NCI-H1092 treated with DMSO at 0.1 percent for 48 hours (cell line): ENCODE data around the gene MRPL24.
A peak's percentile ranks its signal among the peaks of the same experiment; 100 is the strongest.
"Not testable (repeated sequence)": the region's sequence is repeated elsewhere in the genome, so short reads cannot be mapped to it uniquely, and the experiment has no call there.

ENCODE experiments used
- DNase-seq: peaks from one replicate; lab custom pipeline; 2025; lab: John Stamatoyannopoulos, UW

The MRPL24 gene

DNA sequence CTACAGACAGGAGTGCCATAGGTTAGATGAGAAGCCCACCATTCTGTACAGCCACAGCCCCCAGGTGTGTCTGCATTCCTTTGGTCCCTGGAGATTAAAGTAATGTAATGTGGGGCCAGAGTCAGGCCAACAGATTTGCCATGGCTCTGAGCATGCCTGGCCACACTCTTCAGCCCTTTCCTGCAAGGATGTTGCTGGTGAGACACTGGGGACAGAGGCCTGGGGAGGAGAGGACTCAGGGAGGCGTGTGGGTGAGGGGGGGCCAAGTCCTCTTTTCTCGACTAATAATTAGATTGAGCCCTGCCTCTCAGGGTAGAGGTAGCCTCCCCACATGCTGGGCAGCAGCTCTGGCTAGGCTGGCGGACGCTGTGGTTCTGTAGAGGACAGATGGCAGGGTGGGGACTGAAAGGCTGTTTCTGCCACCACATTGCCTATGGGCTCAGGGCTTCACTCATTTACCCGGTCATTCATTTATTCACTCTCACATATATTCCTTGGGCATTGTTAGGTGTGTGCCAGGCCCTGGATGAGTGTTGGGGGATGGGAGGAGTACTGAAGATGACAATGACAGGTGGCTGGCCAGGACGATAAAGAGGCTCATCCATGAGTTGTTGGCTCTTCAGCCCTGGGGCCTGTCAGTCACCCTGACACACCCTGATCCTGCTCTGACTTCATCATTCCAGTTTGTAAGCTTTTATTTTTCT, 19.4 kb upstream of the MRPL24 start:
- no peak for DNase-seq

- DNase-seq, result not testable (repeated sequence)
Measured at GRCh38 chr1:156757572-156758253, 16.8 kb upstream of the MRPL24 start.

DNA sequence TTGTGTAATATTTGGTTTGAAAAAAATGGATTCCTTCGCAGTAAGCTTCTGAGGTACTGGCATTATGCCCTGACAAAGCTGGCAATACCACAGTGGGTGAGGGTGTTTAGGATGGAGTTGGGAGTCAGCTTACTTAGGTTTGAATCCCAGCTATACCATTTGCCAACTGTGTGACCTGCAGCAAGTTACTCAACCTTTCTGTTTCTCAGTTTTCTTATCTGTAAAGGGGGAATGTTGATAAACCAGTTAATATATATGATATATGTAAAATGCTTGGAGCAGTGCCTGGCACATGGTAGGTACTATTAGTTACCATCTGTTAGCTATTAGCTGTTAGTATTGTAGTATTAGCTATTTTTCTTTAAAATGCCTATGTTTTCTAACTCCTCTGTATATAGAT, 15.5 kb upstream of the MRPL24 start:
- no peak for DNase-seq

DNA sequence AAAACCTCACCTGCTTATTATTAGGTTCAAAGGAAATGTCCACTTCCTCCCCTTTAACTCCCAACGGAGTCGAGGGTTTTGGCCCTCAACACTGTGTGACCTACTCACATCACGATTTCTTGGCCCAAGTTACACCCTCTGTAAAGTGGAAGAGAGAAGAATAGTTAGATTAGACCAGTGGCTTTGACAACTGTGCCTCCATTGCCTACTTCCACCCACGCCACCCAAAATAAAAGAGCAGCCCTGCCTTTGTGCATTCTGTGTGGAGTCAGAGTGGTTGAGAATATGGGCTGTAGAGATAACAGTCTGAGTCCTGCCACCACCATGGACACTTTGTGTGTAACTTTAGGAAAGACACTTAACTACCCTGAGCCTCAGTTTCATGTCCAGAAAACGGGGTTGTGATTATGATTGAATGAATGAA, 14.7 kb upstream of the MRPL24 start:
- no peak for DNase-seq

DNA sequence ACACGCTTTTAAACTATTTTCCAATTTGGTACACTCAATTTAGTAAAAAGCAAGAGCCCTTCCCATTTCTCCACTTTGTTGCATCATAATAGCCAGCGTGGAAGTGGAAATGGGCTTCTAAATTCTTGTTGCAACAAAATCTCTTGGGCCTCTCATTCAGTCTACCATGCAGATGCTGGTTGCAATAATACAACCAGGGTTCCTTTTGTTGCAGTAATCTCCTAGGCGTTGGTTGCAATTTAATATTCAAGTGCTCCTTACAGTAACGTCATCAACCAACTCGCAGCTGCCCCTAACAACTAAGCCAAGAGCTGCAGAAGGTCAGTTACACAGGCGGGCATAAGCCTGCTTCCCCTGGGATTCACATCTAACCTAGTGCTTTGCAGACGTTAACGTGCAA, 13.3 kb upstream of the MRPL24 start:
- no peak for DNase-seq

DNA sequence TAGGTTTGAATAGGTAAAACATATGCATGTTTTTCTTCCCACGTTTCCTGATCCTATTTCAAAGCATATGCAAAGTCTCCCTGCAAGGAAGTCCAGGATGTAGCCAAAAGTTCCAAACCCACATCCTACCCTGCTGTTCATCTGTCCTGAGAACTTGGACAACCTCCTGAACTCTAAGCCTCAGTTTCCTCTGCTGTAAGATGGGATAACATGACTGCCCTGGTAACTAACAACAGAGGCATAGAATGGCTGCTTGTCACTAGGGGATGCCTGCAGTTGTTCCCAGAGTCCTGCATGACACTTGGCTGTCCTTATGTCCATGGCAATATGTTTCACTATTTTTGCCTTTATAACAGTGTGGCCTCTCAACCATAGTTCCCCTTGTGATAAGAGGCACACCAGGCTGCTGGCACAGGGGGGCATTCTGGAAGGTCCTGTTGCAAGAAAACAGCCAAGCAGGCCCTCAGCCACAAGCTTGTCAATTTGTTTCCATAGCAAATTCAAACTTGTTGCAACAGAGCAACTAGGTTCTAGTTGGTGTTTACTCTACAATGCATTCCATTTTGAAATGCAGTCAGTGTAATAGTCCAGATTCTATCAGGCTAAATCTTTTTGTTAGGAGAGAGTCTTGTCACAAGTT, 12.1 kb upstream of the MRPL24 start:
- no peak for DNase-seq

DNA sequence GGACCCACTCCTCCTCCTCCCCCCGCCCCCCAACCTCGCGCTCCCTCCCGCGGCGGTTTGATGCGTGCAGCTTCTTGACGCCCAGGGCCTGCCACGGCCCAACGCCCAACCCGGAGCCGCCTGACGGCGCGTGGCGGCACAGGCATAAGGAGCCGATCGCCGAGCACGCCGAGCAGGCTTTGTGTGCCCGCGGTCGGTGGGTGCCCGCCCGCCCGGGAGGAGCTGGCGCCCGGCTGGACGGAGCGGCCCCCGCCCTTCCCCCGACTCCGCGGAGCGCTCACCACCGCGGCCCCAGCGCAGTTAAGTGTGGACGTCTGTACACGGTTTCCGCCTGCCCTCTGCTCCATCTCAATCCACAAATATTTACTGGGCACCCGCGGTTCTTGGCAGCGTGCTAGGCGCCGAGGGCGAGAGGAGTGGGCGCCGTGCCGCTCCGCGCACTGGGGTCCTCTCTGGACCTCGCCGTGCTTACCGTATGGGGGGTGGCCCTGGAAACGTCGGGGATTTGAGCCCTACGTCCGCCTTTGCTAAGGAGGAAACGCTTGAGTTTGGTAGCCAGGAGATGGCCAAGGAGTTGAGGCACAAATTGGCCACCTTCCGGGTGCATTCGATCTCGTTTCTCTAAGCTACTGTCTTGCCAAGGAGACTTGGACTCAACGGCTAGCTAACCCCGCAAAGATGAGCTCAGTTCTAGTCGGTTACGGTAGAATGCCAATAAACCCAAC, 11.0 kb upstream of the MRPL24 start:
- peak; percentile 94 for DNase-seq

DNA sequence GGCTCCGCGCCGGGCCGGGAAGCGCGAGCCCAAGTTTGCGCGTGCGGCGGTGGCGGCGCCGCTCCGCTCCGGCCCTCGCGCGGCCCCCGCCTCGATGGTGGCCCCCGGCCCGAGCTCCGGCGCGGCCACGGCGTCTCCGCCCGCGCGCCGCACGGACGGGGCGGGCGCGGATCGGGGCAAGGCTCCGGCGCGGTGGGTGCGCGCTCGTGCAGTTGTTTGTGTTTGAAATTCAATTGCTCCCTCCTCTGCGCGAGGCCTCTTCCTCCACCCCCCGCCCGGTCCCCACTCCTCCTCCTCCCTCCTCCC, 10.5 kb upstream of the MRPL24 start, which contains the start of gene HDGF:
Gene HDGF (minus strand): TSS at position 225 of the 306 bp plus-strand sequence. CDS start 246 bp downstream, outside the sequence.
- DNase-seq, result no peak

DNA sequence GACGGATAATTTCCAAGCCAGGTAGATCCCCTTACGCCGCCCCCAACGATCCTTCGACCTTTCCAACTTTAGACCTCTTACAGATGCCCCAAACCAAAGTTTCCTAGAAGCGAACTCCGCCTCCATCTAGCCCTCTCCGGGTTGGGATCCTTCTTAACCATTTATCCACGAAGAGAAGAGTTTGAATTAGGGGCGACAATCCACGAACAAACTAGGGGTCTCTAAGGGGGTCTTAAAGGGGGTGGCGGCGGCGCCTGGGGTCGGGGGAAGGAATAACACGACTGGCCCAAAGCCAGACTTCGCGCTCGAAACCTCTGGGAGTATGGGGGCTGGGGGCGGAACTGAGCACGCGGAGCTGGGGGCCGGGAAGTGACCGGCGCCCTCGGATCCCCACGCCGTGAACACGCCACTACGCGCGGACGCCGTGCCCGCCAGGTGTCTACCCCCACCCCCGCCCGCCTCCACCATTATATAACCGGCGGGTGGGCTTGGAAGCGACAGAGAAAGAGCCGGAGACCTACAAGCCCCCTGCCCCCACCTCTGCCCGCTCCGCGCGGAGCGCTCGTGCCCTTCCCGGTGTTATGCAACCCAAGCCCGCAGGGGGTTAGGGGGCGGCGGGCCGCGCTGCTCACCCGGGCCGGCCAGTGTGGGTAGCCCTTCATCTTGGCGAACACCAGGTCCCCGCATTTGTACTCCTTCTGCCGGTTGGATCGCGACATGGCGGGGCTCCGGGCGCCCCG, 10.0 kb upstream of the MRPL24 start:
- peak; percentile 50 for DNase-seq

DNA sequence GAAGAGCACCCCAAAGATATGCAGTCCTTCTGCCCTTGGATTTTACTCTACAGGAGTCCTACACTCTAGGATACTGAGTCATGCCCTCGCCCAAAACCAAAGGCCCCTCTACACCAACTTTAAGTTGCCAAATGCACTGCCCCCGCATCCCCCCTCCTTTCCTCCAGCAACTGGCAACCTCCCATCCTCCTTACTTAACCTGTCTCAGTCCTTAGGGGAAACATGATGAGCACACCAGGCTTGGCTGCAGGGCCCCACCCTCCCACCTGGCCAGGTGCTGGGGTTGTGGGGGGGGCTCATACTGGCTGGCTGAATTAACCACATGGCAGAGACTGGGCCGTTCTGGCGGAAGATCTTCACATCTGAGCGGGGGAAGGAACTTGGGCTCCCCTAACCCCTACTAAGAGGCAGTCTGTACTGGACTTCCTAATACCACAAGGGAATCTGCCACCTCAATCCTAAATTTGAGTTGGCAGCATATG, 9.3 kb upstream of the MRPL24 start:
- DNase-seq, result no peak

DNA sequence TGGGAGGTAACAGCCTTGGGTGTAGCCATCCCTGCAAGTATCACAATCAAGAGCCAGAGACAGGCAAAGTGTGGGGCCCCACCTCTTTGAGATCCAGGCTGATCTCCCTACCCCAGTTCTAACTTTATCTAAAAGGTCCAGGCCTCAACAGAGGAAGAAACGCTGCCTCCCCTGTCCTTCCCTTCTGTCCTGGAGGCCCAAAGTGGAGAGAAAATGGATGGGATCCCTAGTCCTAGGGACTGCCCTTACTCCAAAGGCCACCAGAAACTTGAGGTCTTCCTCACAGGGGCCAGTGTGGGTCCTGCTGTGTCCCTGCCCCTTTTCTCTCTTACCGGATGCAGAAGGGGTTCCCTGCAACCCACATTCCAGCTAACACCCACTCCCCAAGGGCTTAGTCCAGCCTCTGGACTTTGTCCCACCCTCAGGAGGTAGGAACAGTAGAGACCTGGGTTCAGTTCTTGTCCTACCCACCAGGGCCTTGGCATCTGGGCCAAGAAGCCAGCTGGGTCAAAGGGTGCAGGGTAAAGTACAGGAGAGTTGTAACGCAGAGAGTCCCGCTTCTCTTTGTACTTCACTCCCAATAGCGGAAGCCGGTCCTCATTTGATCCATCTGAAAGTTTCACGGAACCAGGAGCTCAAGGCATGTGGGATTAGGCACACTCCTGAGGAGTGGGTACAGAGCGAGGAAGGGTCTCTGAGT, 8.7 kb upstream of the MRPL24 start:
- no peak for DNase-seq

DNA sequence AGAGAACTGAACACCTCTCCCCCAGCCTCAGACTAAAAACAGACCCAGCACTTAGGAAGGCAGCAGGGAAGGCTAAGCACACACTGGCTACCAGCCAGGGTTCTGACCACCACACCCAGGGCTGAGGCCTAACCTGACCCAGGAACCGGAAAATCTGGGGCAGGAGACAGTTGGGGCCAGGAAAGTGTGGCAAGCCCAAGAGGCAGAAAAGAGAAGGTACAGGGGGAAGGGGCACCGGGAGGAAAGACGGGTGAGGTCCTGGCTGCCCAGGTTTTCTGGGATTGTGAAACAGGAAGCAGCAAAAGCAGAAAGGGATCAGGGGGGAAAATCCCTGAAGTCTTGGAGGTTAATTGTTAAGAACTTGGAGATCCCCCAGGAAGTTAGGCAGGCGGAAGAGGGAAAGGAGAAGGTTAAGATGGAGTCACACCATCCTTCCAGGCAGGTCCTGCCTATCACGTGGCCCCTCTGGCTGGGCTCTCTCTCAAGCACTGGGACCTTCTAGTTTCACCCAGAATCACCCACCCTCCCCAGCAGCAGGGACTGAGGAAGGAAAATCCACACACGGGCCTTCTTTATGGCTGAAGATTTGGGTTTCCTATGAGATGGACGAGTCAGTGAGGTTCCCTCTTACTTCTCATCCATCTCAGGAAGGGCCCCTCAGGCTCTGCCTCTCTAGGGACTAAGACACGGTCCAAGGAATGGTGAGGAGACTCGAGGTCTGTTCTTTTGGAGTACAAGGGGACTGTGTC, 8.0 kb upstream of the MRPL24 start:
- DNase-seq, result no peak

GRCh38 chr1:156747742-156748669, 7.1 kb upstream of the MRPL24 start:
- no peak for DNase-seq

DNA sequence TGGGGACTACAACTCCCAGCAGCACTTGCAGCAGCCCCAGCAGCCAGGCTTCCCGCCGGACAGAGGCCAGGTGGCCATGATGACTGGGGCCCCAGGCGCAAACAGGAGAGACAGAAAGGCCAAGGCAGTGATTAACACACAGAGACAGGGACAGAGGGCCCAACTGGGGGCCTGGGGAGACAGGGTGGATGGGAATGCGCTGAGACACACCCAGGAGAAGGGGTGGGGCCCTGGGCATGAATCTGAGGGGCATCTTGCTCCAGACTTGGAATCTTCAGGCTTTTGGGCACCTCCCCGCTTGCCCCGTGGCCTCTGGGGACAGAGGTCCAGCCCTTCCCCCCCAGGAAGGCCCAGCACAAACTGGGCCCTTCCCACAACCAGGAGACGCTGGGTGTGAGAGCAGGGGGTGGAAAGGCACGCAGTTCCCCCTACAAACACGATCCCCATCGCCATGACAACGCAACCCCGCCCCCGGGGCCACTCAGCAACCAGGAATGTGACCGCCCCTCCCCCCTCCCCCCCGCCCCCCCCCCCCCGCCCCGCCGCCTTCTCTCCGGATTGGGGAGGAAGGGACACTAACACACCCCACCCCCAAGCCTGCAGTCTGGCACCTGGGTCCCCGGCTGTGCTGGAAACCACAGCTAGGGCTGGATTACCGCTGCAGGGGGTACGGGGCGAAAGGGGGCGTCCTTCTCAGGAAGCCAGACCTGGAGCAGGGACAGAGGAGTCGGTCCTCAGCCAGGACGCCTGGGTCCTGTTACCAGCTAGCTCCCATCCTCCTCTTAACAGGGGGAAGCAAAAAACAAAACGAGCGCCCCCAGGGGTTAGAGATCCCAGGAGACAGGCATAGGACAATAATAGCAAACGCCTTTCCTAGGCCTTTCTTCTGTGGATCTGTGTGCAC, 6.1 kb upstream of the MRPL24 start:
- DNase-seq, result peak; percentile 64

DNA sequence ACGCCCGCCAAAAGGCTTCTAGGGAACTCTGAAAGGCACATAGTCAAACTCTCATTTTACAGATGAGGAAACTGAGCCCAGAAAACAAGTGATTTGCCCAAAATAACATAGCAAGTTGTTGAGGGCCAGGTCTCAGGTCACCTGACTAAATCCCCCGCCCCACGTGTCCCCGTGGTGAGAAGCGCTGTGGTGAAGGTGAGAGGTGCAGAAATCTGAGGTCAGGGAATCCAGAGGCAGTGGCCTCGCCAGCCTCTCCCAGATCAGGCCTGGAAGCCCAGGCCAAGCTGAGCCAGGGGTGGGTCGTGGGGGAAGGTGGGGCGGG, 5.5 kb upstream of the MRPL24 start:
- no peak for DNase-seq

DNA sequence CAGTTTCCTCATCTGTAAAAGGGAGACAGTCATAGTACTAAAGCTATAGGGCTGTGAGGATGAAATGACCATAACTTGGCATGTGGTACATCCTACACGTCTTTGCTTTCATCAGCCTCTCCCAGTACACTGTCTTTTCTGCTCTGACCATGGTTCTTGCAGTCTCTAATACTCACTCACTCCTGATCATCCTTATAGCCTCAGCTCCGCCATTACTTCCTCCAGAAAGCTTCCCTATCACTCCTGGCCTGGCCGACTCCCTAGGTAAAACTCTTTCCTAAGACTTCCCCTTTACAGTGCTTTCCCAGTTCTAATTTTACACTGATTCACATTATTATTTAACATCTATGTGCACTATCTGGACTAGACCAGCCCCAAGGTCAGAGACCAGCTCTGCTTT, 5.0 kb upstream of the MRPL24 start:
- no peak for DNase-seq

DNA sequence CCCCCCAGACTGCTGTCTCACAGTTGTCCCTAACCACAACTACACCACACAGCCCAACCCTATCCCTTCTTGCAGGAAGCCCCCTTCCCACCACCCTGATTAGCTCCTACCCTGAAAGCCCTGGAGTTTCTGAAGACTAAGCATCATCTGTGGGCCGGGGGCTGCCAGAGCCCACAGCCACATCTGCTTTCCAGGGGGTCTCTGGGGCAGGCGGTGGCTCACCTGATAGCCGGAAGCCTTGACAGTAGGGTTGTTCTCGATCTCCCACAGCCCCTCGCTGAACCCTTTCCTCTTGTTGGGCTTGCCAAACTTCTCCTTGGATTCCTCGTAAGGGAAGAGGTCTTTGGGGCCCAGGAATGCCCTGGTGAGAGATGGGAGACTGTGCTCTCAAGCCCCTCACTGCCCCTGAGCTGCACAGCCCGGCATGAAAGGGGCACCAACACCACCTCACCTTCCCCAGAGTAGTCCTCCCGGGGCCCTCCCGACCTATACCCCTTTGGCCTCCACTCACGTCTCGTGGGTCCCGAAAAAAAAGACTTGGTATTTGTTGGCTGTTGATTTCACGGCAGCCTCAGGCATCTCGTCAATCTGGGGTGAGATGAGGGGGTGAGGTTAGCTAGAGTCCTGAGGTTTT, 4.0 kb upstream of the MRPL24 start:
- no peak for DNase-seq

- DNase-seq, result no peak
Measured at GRCh38 chr1:156744344-156744743, 3.5 kb upstream of the MRPL24 start.
